Renal cortical epithelial cell (primary cell): Measurements from ENCODE around the gene SUB1. TPM values are rescaled to one million over a fixed set of nuclear protein-coding genes. Genes with fewer than 3 reads are reported as not detected.
"Not testable (repeated sequence)": the region's sequence is repeated elsewhere in the genome, so short reads cannot be mapped to it uniquely, and the experiment has no call there.

Source experiments
- DNase-seq: peaks from one replicate; pipeline ENCODE4 v3.0.0-alpha.2; 2011; ENCODE audit warnings: low read depth
- total RNA-seq: library from RNA; depleted of rRNA; stranded (reverse); fragments of >200 nt; gene quantifications from 2 replicates; pipeline ENCODE4 v1.2.3, GENCODE V29; 2014

The SUB1 gene
- total RNA-seq, 1 donor from 2014 or later, result 319 TPM

DNA sequence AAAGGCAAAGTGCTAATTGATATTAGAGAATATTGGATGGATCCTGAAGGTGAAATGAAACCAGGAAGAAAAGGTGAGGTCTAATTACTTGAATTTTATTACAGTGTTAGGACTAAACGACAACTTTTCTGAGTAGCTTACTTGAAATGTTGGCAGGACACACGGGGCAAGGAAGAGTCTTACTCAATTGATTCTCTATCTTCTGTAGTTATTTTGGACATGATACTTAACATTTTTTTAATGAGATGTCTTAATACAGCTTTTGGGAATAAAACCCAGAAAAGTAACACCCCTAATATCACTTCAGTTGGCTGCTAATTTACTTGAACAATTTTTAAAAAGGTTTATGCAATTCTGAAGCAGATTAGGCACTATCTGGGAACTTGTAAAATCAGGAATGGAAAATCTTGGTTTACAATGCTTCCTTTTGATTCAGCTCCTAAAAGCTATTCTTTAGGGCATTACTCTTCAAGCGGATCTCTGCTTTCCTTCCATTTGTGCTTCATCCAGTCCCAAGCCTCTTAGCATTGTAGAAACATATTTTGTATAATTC is 13.7 kb downstream of the SUB1 start:
- no peak for DNase-seq

DNA sequence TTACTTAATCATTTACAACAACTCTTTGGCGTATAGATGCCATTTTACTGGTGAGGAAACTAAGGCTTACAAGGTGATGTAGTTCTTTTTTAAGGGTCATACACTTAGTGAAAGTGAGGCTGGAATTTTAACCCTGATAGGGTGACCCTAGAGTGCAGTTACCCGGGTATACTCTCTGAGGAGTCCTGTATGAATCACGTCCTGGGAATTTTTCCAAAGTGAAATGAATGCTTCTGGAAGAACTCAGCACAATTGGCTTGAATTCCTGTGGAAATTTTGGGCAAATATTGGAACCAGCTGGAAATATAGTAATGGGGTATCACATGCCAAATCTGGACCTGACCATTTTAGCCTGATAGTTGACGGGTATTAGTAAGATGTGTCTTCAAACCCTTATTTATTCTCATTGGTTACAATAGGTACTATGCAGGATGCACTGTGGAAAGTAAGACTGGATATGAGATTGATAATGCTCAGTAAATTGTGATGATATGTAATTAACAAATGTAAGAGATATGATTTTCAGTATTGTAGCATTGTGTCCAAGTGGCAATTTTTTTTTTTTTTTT is 14.8 kb downstream of the SUB1 start:
- peak; percentile 73 for DNase-seq

DNA sequence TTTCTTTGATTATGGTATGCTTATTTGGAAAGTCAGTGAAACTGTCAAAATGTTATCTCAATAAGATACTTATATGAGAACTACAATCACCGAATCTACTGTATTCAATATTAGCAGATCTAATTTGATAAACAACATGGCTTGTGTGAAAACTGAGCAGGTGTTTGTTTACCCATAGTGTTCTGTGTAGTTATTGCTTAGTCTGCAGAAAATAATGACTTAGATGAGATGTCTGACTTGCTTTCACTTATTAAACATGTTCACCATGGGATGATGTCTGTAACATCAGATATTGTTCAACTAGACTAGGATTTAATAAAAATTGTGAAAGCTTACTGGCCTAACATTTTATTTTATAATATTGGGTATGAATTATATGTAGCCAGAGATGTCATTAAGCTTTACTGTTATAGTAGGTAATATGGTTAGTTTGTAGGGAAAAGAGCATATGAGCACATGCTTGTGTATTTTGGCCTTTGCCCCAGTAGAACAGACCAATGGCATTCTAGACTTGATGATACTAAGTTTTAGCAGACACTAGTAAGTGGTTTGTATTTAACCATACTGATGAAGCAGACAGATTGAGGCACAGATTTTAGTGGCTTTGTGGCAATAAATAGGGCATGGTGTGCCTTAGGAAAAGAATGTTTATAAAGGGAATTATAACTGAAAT is 16.4 kb downstream of the SUB1 start:
- DNase-seq, result no peak

DNA sequence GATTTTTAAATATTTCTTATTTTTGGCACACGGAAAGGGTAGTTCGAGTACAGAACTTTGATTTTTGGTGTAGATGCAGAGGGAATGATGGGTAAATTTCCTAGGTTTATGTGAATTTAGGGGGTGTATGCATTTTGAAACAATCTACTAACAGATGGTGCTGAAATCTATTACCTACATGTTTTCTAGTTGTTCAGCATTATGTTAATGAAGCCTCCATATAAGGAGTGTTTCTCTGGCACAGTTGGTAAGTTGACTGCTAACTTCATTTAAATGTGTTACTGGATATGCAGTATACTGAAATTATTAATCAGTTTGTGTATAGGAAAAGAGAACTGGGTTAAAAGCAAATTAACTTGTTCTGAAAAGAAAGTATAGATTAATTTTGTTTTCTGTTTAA is 17.5 kb downstream of the SUB1 start:
- no peak for DNase-seq

DNA sequence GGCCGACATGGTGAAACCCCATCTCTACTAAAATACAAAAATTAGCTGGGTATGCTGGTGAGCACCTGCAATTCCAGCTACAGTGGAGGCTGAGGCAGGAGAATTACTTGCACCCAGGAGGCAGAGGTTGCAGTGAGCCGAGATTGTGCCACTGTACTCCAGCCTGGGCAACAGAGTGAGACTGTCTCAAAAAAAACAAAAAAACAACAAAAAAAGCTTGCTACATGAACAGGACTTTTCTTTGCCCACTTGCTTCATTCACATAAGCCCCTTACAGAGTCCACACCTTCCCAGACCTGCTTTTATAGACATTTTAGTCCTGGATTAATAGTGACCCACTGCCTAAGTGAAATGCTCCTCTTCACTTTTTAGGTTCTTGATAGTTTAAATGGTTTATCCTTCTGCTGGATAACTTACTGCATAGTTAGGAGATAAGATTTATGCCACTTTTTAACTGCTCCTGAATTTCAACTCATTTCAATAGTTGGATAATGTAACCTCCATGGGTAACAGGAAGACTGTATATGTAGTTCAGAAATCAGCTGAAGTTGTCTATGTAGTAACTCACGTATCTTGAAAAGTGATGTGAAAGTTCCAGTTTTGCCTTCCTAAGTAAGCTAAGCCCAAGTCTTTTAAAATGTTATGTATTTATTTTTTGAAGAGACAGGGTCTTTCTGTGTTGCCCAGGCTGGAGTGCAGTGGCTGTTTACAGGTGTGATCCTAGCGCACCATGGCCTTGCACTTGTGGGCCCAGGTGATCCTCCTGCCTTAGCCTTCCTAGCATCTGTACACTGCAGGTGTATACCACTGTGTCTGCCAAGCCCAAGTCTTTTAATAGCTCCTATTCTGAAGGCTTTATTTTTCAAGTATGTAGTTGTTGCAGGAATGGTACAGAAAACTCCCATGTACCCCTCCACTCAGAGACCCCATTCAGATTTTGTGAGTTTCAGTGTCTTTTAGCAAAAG is 19.7 kb downstream of the SUB1 start:
- DNase-seq, result no peak

DNA sequence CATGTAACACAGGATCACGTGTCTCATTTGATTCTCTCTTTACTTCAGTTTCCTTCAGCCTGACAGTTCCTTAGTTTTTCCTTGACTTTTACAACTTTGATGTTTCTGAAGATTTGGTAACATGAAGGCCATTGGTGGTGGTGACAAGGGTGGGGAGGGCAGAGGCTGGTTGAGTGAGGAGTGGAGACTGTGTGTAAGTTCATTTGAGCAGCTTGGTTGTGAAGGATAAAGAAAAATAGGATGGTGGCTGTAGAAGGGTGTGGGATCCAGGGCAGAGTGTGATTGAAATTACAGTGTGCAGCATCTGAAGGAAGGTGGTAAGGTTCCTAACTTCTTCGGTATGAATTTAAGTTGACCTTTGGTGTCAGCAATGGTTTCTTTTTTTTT is 20.4 kb downstream of the SUB1 start:
- no peak for DNase-seq

DNA sequence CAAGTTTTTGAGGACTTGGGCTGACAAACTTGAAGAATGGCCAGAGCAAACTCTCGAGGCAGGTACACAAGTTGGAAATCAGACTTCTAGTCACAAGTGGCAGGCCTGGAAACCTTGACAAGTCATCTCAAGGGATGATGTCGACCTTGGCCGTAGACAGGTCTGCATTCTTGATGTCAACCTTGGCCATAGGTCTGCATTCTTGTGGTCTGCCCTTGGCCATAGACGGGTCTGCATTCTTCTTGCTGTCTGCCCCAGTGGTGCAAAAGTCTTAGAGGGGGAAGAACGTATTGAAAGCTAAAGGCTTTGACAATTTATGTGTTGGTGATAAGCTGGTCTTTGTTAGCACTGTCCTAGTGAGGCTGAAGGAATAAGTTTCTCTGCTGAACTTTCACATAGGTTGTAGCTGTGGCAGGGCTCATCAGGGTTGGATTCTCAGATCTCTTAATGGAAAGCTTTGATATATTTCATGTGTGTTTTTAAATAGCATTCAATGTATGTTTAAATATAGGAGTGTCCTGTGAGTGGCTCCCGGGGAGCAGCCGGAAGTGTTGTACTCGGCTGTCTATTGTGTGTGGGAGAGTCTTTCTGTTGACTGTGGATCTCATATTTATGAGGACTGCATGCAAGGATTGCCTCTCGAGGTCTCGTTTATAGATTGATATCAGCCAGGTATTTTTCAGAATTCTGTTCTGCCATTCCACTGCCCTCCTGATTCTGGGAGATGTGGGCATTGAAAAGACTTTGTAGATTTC is 27.0 kb downstream of the SUB1 start:
- peak; percentile 4 for DNase-seq

DNA sequence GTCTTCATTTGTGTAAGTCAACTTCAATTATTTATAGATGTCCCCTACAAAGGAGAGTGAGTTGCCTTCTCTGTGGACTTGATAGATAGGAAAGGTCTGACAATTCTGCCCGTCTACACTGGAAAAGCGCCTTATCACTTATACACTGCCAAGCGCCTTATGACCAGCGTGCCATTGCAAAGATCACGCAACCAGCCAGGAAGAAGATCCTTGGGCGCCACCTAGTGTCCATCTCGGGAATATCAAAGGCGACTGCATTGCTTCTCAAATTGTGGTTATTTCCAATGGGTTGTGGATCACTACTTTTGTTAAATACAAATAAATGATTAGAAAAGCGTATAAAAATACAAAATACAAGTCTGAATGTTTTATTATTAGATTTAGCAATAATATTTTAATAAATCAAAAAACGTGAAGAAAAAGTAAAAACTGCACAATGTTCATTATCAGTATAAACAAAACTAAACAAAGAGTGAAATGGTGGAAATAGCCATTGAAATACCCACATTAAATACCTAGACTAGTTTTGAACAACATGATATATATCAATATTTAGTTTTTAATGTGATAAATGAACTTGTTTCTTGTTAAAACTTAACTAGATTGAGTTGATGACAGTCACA is 27.8 kb downstream of the SUB1 start:
- peak; percentile 58 for DNase-seq

DNA sequence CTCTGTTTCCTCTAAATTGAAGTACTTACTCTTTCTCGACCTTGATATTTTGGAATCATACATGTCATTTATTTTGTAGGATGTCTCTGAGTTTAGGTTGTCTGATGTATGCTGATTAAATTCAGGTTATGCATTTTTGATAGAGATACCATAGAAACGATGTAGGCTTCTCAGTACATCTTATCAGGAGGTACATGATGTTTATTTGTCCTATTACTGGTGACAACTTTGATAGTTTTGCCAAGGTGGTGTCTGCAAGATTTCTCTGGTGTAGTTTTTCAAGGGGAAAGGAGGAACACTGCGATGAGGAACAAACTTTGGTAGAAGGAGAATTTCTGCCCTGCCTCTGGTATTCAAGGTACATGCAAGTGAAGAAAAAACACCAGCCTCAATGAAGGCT is 29.9 kb downstream of the SUB1 start:
- DNase-seq, result no peak

DNA sequence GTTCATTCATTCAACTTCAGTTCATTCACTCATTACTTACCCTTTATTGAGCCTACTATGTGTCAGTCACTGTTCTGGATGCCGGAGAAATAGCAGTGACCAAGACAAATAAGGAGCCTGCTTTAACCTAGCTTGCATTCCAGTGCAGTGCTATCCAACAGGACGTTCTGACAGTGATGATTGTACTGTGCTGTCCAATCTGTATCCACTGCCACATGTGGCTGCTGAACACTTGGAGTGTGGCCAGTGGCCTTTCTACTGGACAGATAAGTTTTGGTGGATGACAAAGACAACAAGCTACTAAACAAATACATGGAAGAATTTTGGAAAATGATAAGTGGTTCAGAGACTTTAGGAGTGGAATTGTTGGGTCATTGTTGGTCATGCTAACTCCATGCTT is 33.6 kb downstream of the SUB1 start:
- no peak for DNase-seq

DNA sequence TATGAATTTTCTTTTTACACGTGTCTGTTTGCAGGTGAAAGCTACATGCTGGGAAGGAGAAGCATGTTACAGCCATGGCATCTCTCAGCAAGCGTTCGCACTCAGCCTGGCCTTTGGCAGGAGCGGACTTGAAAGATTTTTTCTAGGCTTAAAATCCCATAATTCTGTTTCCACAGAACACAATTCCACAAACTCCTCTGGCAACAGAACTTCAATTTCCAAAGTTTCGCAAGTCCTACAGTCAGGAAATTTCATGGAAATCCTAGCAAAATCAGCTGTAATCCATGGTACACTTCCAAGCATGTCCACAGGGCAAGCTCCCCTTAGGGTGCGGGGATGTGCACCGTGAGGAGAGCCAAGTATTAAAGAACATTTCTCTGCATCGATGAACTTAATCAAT is 35.9 kb downstream of the SUB1 start:
- DNase-seq, result no peak

DNA sequence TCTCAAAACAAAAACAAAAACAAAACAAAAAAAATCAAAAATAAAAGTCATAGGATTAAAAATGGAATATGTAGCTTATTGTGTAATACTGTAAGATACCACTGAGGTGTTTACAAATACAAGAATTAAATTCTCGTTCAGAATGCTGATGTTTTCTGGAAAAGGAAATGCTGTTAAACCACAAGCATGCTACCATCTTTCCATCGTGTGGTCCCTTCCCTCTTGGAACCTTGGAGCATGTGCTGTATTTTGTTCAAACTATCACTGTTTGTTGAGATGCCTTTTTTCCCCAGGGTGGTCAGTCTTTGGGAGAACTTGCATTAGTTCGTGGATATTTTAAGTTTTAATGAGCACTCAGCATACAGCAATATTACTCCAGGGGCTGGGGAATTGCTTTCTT is 39.7 kb downstream of the SUB1 start:
- no peak for DNase-seq

DNA sequence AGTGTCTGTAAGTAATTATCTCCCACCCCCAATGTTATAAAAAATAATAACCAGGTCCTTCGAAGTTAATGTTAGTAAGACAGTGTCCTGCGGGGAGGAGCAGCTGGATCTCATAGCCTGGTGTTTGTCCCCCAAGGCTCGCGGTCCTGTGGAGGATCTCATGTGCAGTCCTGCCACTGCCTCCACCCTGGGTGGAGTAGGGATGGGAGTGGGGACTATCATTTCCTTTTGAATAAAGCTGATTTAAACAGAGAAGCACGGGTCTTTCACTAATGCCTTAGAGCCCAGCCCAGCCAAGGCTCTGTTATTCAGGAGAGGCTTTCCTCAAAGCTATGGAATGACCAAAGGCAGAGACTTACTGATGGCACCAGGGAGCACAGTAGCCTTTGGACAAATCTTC is 40.2 kb downstream of the SUB1 start:
- no peak for DNase-seq

DNA sequence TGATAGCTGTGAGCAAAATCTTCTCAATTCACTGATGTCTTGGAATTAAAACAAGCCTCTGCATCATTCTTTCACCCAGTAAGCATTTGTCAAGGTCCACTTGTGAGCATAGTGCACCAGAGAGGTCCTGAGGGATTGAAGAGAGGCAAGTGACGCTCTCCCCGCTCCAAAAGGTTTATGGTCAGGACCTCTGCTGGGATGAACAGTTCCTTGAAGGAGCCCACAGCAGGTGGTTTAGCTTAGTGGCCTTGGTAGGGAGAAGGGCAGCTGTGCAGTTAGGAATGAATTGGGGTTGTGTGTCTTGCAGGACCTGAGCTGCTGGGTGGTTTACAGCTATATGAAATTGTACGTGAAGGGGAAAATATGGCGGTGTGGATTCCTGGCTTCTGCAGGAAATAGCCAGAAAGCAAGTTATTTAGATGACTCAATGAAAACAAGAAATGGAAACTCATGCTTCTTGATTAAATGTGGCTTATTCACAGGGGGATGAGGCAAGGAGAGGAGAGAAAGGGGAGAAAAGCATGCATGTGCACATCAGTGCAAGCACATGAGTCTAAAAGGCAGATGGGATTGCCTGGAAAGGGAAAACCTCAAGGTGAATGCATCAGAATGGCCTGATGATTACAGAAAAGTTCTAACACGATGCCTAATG is 42.0 kb downstream of the SUB1 start:
- no peak for DNase-seq

DNA sequence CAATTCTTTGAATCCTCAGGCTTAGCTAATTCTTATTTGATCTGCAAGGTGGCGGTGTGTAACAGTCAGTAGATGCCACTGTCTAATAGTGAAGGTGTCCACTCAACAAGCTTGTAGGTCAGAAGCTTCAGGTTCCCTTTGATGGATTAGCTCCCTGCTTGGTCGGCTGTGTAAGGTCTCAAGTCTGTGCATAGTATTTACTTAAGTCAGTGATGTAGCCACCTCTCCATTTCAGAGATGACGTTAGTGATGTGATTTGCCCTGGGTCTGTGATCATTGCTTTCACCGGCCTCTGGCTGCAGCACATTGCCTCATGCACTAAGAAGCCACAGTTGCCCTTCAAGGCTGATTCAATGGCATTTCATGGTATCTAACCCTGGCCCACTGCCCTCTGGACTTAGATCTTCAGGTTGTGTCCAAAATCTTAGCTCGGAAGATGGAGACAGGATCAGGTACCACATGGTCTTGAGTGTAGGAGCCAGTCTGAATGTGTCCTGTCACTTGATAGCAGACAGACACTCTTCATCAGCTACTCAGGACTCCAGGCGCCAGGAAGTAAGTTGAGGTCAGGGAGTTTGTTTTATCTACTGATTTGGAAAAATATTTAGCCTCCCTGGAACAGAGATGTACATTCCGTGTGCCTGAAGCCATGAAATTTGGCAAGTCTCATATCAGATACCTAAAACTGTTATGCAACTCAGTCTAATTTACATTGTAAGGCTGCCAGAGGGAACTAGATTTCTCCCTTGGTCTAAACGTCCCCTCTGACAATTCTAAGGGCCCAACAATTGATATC is 42.9 kb downstream of the SUB1 start:
- DNase-seq, result peak; percentile 13

DNA sequence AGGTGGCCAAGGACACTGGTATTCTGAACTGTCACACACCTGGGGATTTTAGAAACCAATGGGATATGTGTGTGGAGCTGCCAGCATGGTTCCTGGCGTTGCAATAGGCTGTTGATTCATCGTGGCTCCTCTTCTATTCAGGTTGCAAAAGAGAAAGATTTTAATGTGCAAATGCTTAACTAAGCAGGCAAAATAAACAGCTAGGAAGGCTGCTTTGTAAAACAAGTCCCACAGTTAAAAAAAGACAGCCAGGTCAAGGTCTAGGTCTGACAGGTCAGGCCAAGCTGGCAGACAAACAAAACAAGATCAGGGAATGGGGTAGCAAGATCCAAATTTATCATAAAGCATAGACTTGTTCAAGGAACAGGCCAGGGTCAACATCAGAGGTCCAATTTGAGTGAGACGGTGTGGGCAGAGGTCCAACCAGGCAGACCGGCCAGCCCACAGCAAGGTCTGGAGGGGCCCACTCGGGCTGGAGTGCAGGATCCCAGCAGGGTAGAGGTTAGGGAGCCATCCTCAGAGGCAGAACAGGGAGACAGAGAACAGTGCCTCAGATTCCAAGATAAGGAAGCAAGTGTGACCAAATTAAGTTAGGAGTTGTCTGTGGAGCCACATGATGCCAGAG is 45.6 kb downstream of the SUB1 start:
- no peak for DNase-seq

DNA sequence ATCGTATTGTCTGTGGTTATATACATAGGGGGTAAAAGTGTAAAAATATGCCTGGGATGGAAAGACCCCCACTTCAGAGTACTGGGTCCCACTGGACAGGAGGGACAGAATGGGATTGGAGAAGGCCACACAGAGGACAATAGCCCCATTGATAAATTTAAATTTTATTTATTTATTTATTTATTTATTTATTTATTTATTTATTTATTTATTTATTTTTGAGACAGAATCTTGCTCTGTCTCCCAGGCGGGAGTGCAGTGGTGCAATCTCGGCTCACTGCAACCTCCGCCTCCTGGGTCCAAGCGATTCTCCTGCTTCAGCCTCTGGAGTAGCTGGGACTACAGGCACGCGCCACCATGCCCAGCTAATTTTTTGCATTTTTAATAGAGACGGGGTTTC is 47.7 kb downstream of the SUB1 start:
- not testable (repeated sequence) for DNase-seq

DNA sequence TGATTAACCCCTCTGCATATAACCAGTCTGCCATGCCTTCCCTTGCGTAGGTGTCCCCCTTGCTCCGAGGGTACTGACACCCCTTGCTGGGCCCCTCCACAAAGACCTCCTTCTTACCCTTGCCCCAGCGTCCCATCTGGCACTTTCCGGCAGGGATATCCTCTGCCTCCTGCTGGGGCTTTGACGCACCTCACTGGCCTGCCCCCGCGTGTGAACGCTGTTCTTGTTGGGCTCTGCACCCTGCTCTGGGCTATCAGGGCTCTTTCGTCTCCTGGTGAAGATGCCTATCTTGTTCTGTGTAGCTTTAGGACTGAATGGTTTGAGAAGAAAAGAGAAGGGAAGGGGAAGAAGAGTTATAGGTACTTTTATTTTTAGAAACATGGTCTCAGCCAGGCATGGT is 53.0 kb downstream of the SUB1 start:
- no peak for DNase-seq

DNA sequence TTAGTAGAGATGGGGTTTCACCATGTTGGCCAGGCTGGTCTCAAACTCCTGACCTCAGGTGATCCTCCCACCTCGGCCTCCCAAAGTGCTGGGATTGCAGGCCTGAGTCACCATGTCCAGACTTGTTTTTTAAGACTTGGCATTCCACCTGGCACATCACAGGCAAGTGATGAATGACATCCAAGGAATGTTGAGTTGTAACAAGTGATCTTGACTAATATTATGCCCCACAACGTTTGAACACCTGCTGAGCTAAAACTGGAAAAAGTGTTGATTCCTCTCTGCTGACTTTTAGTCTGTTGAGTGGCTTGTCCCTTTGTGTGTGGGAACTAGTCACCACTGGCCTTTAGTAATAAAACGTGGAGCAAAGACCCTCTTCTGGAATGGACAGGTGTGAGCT is 54.6 kb downstream of the SUB1 start:
- DNase-seq, result peak; percentile 56
